Astrocyte of the cerebellum (primary cell): ENCODE data around the gene KRTAP10-5.

Experiments used
- DNase-seq: peaks from one replicate; pipeline ENCODE4 v3.0.0-alpha.2; 2011; ENCODE audit warnings: low read depth
- H3K4me3 ChIP-seq: 2 replicates; pipeline ENCODE4 v1.5.1; 2011; ENCODE audit warnings: mild to moderate bottlenecking, low read depth, low read length, moderate library complexity
- in situ Hi-C: cut with HindIII; loops from 2 replicates; pipeline ENCODE4 v1.10.0; 2017; ENCODE audit warnings: low sequenced_read_pairs
- TF ChIP-seq, protein P1 (sequence below): IDR thresholded peaks from 2 replicates; pipeline ENCODE4 v1.5.1; 2012; ENCODE audit warnings: low read length, low read depth, moderate library complexity, mild to moderate bottlenecking; ENCODE audit errors: missing control alignments

Gene KRTAP10-5

DNA sequence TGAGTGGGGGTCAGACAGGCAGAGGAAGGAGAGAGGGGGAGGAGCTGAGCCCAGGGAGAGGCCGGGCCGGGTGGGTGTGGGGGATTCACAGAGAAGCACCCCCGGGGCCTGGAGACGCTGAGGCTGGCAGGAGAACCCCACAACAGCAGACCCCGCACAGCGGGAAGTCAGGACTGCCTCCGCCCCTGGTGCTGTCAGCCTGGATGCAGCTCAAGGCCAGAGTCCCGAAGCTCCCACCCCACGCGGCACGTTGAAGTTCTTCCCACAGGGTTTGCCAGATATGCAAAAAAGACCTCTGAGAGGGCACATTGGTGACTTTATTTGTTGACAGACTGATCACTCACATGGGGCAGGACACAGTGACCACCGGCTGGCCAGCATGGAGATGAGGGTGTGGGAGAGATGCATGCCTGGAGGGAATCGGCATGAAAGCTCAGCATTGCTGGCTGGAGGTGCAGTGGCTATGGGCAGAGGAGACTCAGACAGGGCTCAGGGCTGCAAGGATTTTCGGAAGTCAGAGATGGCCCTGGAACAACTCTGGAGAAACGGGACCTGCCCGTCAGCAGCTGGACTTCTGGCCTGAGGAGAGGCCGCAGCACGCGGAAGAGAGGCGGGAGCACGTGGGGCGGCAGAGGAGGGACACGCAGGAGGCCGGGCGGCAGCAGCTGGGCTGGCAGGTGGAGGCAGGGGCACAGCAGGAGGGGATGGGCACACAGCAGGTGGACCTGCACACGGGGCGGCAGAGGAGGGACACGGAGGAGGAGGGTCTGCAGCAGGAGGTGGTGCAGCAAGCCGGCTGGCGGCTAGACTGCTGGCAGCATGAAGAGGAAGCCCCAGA is 22.7 kb downstream of the KRTAP10-5 start:
- TF ChIP-seq, protein P1, sequence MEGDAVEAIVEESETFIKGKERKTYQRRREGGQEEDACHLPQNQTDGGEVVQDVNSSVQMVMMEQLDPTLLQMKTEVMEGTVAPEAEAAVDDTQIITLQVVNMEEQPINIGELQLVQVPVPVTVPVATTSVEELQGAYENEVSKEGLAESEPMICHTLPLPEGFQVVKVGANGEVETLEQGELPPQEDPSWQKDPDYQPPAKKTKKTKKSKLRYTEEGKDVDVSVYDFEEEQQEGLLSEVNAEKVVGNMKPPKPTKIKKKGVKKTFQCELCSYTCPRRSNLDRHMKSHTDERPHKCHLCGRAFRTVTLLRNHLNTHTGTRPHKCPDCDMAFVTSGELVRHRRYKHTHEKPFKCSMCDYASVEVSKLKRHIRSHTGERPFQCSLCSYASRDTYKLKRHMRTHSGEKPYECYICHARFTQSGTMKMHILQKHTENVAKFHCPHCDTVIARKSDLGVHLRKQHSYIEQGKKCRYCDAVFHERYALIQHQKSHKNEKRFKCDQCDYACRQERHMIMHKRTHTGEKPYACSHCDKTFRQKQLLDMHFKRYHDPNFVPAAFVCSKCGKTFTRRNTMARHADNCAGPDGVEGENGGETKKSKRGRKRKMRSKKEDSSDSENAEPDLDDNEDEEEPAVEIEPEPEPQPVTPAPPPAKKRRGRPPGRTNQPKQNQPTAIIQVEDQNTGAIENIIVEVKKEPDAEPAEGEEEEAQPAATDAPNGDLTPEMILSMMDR = no peak
- in situ Hi-C loops = no loop called here
- DNase-seq = no peak
- H3K4me3 ChIP-seq = no peak overlapping the region

DNA sequence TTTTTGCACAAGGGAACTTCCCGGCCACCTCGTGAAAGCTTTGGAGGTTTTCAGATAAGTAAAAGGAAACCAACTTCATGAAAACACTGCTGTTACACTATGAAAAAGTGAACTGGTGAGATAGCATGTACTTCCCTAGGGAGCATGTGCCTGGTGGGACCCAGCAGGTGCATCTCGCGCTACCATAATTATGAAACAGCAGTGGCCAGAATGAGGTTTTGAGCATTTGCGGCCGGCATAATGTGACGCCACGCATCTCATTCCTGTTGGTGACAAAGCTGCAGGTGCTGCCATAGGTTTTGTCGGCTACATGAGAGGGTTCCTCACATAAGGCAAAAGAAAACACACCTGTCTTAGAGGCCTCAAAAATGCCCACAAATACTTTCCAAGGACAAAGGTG is 23.5 kb downstream of the KRTAP10-5 start:
- DNase-seq = no peak

DNA sequence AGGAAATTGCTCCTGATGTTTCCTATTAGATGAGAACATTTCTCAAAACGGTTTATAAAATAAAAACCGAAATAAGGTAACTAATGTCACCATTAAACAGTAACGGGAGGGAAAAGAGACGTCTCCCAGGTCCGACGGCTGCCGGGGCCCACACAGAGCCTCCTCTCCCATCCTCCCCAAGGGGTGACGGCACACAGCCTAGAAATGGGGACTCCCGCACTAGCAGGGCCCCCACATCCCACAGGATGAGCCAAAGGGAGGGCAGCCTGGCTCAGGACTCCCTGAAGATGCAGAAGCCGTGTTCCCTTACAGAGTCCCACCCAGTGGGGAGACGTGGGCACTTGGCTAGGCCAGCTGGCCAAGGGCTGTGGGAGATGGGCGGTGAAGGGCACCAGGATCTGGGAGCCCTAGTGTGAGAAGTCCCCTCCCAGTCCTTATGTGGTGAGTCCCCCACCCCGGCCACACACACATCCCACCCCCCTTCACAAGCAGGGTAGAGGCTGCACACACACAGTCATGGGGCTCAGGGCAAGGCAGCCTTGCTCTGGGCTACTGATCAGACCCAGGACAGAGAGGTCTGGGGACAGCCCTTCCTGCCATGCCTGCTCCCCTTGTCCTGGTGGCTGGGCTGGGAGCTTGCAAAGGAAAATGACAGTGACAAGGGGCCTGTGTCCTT is 25.1 kb downstream of the KRTAP10-5 start:
- H3K4me3 ChIP-seq = no peak overlapping the region
- in situ Hi-C loops = no loop called here
- TF ChIP-seq, protein P1 = no peak
- no peak for DNase-seq

More for the DNA sequence above, 23.5 kb downstream of the KRTAP10-5 start:
- H3K4me3 ChIP-seq = no peak overlapping the region
- in situ Hi-C loops = no loop called here
- TF ChIP-seq, protein P1 = no peak

DNA sequence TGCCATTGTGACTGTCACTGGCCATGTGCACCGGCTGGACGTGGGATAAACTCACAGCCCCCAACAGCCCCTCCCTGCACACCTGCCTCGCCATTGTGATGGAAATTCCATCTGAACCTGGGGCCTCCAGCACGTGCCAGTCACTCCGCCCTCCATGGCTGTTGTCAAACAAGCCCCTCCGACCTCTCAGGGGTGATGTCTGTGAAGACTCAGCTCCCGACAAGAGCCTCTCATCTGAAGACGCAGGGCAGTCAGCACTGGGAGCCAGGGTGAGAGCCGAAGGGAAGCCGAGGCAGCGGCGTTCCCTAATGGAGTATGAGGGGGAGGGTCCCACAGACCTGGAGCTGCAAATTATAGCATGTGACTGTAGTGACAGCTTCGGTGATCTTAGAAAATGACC is 27.7 kb downstream of the KRTAP10-5 start:
- no peak for DNase-seq
- H3K4me3 ChIP-seq = no peak overlapping the region
- TF ChIP-seq, protein P1 = no peak
- in situ Hi-C loops = no loop called here

DNA sequence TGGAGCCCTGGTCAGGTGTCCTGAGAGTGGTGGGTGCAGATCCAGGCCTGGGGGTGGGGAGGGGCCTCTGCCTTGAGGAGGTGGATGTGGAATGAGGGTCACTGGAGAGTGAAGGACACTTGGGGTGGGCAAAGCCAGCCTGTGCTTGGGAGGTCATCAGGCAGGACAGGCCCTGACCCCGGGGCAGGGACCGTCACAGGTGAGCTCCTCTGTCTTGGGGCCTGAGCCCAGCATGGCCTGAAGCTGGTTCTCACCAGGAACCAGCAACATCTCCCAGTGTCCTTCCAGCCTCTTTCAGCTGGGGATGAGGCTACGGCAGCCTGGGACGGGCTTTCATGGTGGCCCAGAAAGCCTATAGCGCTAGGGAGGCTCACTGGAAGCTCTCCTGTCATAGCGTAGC is 28.3 kb downstream of the KRTAP10-5 start:
- in situ Hi-C loops = no loop called here
- H3K4me3 ChIP-seq = no peak overlapping the region
- DNase-seq = no peak
- TF ChIP-seq, protein P1 = no peak

DNA sequence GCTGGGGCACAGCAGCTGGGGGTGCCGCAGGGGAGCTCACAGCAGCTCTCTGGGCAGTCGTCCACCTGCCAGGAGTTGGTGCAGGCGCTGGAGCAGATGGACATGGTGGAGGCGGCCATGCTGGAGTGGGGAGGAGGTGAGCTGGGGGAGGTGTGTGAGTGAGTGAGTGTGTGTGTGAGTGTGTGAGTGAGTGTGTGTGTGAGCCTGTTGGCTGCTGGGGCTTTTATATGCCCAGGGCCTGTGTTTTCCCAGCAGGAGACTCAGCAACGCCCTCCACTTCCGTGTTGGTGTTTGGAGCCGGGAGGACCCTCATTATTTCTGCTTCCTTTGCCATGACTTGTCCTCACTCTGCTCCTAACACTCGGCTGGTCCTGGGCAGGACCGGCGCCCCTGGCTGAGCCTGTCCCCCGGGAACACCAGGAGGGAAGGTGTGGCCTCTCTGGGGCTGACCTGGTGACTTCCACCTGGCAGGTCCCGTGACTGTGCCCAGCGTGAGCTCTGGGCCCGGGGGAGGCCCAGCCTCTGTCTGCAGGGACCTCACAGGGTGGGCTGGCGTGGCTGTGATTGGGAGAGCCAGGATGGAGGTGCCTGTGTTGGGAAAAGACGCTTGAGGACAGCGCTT is 29.0 kb downstream of the KRTAP10-5 start, which contains the start of gene KRTAP10-2:
TSS of gene KRTAP10-2 (minus strand) at position 166 of the 622 bp plus-strand sequence. CDS start at position 119, 47 bp downstream.
- TF ChIP-seq, protein P1 = no peak
- in situ Hi-C loops = no loop called here

More for the DNA sequence above, 29.0 kb downstream of the KRTAP10-5 start, which contains the start of gene KRTAP10-2:
- DNase-seq = no peak
- H3K4me3 ChIP-seq = no peak within 1 kb of the TSS
